Ovary (tissue), 9 donors: ENCODE results near the gene ATRNL1. TPM values are rescaled to one million over a fixed set of nuclear protein-coding genes. Genes with fewer than 3 reads are reported as not detected.

Source experiments
- DNase-seq, 5 donors: peaks; one replicate each; pipeline ENCODE4 v3.0.0-alpha.2; 2019 to 2020
- H3K27ac ChIP-seq, 2 donors: fragments of 200-600 bp; one replicate each; pipeline versions ENCODE4 v1.5.1 to v1.8.0; 2019 to 2022
- H3K27me3 ChIP-seq: fragments of 200-600 bp; one replicate; pipeline ENCODE4 v1.8.0; 2022
- H3K36me3 ChIP-seq: fragments of 200-600 bp; sonication (generic); one replicate; pipeline ENCODE4 v1.5.1; 2019
- H3K4me1 ChIP-seq: one replicate; pipeline ENCODE4 v1.8.1; 2013; ENCODE audit warnings: mild to moderate bottlenecking, moderate library complexity; ENCODE audit not compliant: insufficient read depth
- H3K4me3 ChIP-seq: fragments of 200-600 bp; sonication (generic); one replicate; pipeline ENCODE4 v1.5.1; 2017
- H3K9me3 ChIP-seq, 2 donors: fragments of 200-600 bp in 1 of 2; sonication (generic) in 1 of 2; one replicate each; pipeline versions ENCODE4 v1.5.1 to v1.8.1; 2013 to 2019; ENCODE audit warnings: mild to moderate bottlenecking in 1 of 2, moderate library complexity in 1 of 2
- CTCF ChIP-seq, 3 donors: fragments of 450-650 bp in 2 of 3; fragments of 200-600 bp in 1 of 3; IDR thresholded peaks; one replicate each; pipeline versions ENCODE4 v1.5.1 to v1.8.0; 2016 to 2022; ENCODE audit warnings: antibody characterized with exemption in 3 of 3, mild to moderate bottlenecking in 1 of 3
- EP300 ChIP-seq: sonication (generic); formaldehyde crosslinking; IDR thresholded peaks from one replicate; pipeline ENCODE4 v1.6.1; 2017; ENCODE audit warnings: antibody characterized with exemption
- POLR2A ChIP-seq: fragments of 450-650 bp; IDR thresholded peaks from one replicate; pipeline ENCODE4 v1.6.1; 2017; ENCODE audit warnings: antibody characterized with exemption, mild to moderate bottlenecking, moderate library complexity
- WGBS, 3 donors: extraction: QIAGEN DNeasy Blood & Tissue Kit in 1 of 3; methylation state at CpG; one replicate each; pipeline versions ENCODE4 v1.1.5 to v1.1.7; 2013 to 2017; 5-methylcytosine and 5-hydroxymethylcytosine counted together
- intact Hi-C, 4 donors: fragments of 100-400 bp; cut with DNase I; formaldehyde crosslinking; loops; one replicate each; pipeline versions ENCODE4 v1.11.0 to v1.15.1; 2022 to 2023
- polyA plus RNA-seq, 2 donors: library from polyadenylated mRNA; stranded (reverse); fragments of 200-250 nt in 1 of 2; fragments of 350-450 nt in 1 of 2; fragmentation: Illumina TruSeq in 1 of 2; extraction: RNeasy Lipid Tissue Mini Kit (QIAGEN cat#74804) in 1 of 2; gene quantifications; one replicate each; pipeline ENCODE4 v1.2.3, GENCODE V29; 2013 to 2014
- total RNA-seq, 7 donors: library from RNA; depleted of rRNA in 2 of 7; stranded (reverse); fragments of >200 nt in 2 of 7; fragmentation: NEBNext Ultra II Directional in 3 of 7; extraction: Animal tissue kit (Norgen Biotek cat#: 25700) in 3 of 7; gene quantifications; one replicate each; pipeline versions ENCODE4 v1.1.0 to v1.2.4, GENCODE V29; 2016 to 2023
- donor health status: DM: no; HTN: no; CAD: no; lungs with moderate emphysema.
- donor health status: DM: no; HTN: no; CAD: no.
- donor health status: Bipolar disorder and iron deficiency.
- donor health status: DM: yes; HTN: yes; CAD: no.
- donor health status: DM: no; HTN: no; CAD: no.
- donor health status: DM: yes; HTN: yes; CAD: no.

ATRNL1 gene
- total and polyA plus RNA-seq, 9 donors: 8.1 to 119 (median 77.8) TPM

DNA sequence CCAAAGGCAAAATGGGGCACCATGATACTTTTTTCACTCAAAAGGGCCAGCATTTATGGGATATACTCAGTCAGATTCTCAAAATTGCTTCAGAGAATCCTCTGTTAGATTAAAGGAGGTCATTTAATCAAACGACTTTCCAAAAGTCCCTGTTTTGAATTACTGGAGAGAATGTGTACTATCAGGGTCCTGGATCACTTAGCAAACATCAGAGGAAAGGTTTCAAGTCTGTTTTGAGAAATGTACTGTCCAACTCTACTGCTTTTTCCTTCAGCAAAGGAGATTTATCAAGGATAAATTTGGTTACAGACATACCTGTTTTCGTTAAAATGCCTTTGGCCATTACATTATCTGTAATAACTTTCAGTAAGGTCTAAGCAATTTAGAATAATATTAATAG, 838.9 kb downstream of the ATRNL1 start:
- H3K36me3 ChIP-seq: no peaks in the 10 kb centered on the region
- no peaks in the 10 kb centered on the region for H3K27me3 ChIP-seq
- H3K4me1 ChIP-seq: no peaks in the 10 kb centered on the region
- H3K9me3 ChIP-seq: no peaks in the 10 kb centered on the region
- TF ChIP-seq CTCF (IDR thresholded peaks at IDR 0.05) (no peak), POLR2A (no peak), EP300 (no peak)
- WGBS, 3 donors: 80 to 84% (median 82%) methylated on average over 2 of the region's 2 CpGs
- intact Hi-C loops: no loop called here
- no peak for DNase-seq
- H3K4me3 ChIP-seq: no peak overlapping the region
- no peak overlapping the region for H3K27ac ChIP-seq

DNA sequence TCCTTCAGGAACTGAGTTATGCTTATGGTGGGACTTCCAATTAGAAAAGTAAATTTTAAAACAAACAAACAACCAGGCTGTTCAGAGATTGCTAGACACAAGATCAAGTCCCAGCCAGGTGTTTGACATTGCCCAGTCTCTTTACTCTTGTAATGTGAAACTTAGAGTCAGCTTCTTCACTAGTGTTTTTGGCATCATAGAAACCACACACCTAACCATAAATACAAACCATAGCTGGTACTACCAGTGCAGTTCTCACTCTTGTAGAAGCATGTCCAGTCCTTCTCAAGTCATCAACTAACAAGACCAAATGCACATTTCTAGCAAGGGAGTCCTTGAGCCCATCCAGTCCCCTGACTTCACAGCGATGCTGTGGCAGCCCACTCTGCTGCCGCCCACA, 839.9 kb downstream of the ATRNL1 start:
- H3K9me3 ChIP-seq: no peaks in the 10 kb centered on the region
- WGBS, 3 donors: 89 to 96% (median 93%) methylated on average over 2 of the region's 2 CpGs
- no peak overlapping the region for H3K27ac ChIP-seq
- no peaks in the 10 kb centered on the region for H3K36me3 ChIP-seq
- no peaks in the 10 kb centered on the region for H3K27me3 ChIP-seq
- no peak for DNase-seq
- TF ChIP-seq EP300 (no peak), POLR2A (no peak), CTCF (IDR thresholded peaks at IDR 0.05) (no peak)
- no peak overlapping the region for H3K4me3 ChIP-seq
- intact Hi-C loops: no loop called here
- no peaks in the 10 kb centered on the region for H3K4me1 ChIP-seq

- intact Hi-C loops: no loop called here
- H3K4me1 ChIP-seq: no peaks in the 10 kb centered on the region
- no peak for DNase-seq
- no peaks in the 10 kb centered on the region for H3K36me3 ChIP-seq
- H3K9me3 ChIP-seq: no peaks in the 10 kb centered on the region
- H3K27me3 ChIP-seq: no peaks in the 10 kb centered on the region
- TF ChIP-seq POLR2A (no peak), EP300 (no peak), CTCF (IDR thresholded peaks at IDR 0.05) (no peak)
- 86 to 92% (median 89%) methylated on average over 2 of the region's 2 CpGs for WGBS, 3 donors
- no peak overlapping the region for H3K27ac ChIP-seq
- H3K4me3 ChIP-seq: no peak overlapping the region
Measured at GRCh38 chr10:115935731-115936130, 842.6 kb downstream of the ATRNL1 start.

DNA sequence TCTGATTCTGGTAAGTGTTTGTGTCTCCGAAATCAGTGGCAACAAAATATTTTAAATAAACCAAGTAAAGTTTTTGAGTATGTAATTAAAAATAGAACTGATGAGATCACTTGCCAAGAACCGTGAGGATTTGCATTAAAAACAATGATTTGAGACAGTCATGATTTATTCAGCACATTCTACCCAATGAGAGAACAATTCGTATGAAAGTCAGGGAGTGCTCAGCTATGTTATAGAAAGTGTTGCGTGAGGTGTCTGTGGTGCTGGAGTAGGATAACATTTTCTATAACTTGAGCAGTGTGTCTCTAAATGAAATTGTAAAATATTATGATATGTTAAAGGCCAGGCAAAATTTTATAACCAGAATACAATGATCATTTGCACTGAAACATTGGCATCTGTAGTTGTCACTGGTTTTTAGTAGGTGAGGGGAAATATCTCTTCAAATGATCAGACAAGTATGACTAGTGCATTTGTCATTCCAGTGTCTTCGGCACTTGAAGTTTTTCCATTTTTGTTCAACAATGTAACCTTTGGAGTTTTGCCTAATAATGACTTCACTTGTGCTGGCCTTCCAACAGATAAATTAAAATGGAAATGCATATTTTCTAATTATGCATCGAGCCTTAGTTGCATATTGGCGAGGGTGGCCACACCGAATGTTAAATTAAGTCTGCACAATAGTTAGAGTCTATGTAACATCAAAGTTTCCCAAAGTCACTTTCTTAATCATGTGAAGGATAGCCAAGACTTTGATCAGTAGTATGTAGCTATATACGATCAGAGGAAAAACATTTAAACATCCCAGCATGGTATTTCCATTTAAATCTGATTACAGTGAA, 844.0 kb downstream of the ATRNL1 start:
- H3K9me3 ChIP-seq: no peaks in the 10 kb centered on the region
- H3K4me3 ChIP-seq: no peak overlapping the region
- H3K36me3 ChIP-seq: no peaks in the 10 kb centered on the region
- TF ChIP-seq POLR2A (no peak), CTCF (IDR thresholded peaks at IDR 0.05) (no peak), EP300 (no peak)
- DNase-seq: no peak
- H3K27ac ChIP-seq: no peak overlapping the region
- intact Hi-C loops: no loop called here
- H3K4me1 ChIP-seq: no peaks in the 10 kb centered on the region
- no peaks in the 10 kb centered on the region for H3K27me3 ChIP-seq
- 62 to 70% (median 66%) methylated on average over 9 of the region's 9 CpGs for WGBS, 3 donors
